Keratinocyte (primary cell): ENCODE measurements around the gene MXRA8. TPM values are rescaled to one million over a fixed set of nuclear protein-coding genes. Genes with fewer than 3 reads are reported as not detected.

Experiments used
- DNase-seq: peaks from one replicate; pipeline ENCODE4 v3.0.0-alpha.2; 2011; ENCODE audit warnings: low read depth, missing footprints, low spot score
- FAIRE-seq: peaks from 2 replicates; lab custom pipeline; 2011; peaks lifted over from hg19 to GRCh38; lab: Jason Lieb, UNC
- H2AFZ ChIP-seq: 2 replicates; pipeline ENCODE4 v1.6.0; 2012; ENCODE audit warnings: low read length, control low read depth, inconsistent platforms; ENCODE audit not compliant: control insufficient read depth
- H3K27ac ChIP-seq: 2 replicates; pipeline ENCODE4 v1.5.1; 2011; ENCODE audit warnings: low read length; ENCODE audit not compliant: control insufficient read depth, insufficient read depth
- H3K27me3 ChIP-seq: 3 replicates; pipeline ENCODE4 v1.6.0; 2011; ENCODE audit warnings: low read length; ENCODE audit not compliant: control insufficient read depth, insufficient read depth; ENCODE audit errors: extremely low read depth
- H3K36me3 ChIP-seq, 2 experiments: 2 replicates in 1 of 2; 3 replicates in 1 of 2; pipeline ENCODE4 v1.5.1; 2011; ENCODE audit warnings: low read length in 2 of 2, mild to moderate bottlenecking in 1 of 2; ENCODE audit not compliant: control insufficient read depth in 2 of 2, insufficient read depth in 2 of 2; ENCODE audit errors: extremely low read depth in 1 of 2
- H3K4me1 ChIP-seq: 3 replicates; pipeline ENCODE4 v1.5.1; 2011; ENCODE audit warnings: low read length; ENCODE audit not compliant: control insufficient read depth, insufficient read depth; ENCODE audit errors: extremely low read depth
- H3K4me2 ChIP-seq: 3 replicates; pipeline ENCODE4 v1.6.0; 2011; ENCODE audit warnings: low read depth, low read length; ENCODE audit not compliant: control insufficient read depth, insufficient read depth; ENCODE audit errors: extremely low read depth
- H3K4me3 ChIP-seq, 3 experiments: fragments of 200-600 bp in 1 of 3; sonication (generic) in 1 of 3; 2 replicates in 2 of 3; 3 replicates in 1 of 3; pipeline ENCODE4 v1.5.1; 2011 to 2016; ENCODE audit warnings: low read length in 3 of 3, mild to moderate bottlenecking in 3 of 3, control low read depth in 2 of 3, inconsistent platforms in 1 of 3, low read depth in 1 of 3, mixed read lengths in 1 of 3, mixed run types in 1 of 3, moderate library complexity in 1 of 3; ENCODE audit not compliant: control insufficient read depth in 2 of 3, insufficient read depth in 2 of 3; ENCODE audit errors: extremely low read depth in 1 of 3
- H3K79me2 ChIP-seq: 2 replicates; pipeline ENCODE4 v1.6.0; 2012; ENCODE audit warnings: low read length; ENCODE audit not compliant: control insufficient read depth, insufficient read depth
- H3K9ac ChIP-seq: 3 replicates; pipeline ENCODE4 v1.6.0; 2011; ENCODE audit warnings: low read length; ENCODE audit not compliant: control insufficient read depth, insufficient read depth; ENCODE audit errors: extremely low read depth
- H3K9me1 ChIP-seq: 3 replicates; pipeline ENCODE4 v1.6.0; 2011; ENCODE audit warnings: low read length; ENCODE audit not compliant: control insufficient read depth, insufficient read depth; ENCODE audit errors: extremely low read depth
- H3K9me3 ChIP-seq: 2 replicates; pipeline ENCODE4 v1.5.1; 2012; ENCODE audit warnings: low read depth, low read length; ENCODE audit not compliant: control insufficient read depth
- H4K20me1 ChIP-seq: 3 replicates; pipeline ENCODE4 v1.6.0; 2011; ENCODE audit warnings: low read length; ENCODE audit not compliant: control insufficient read depth, insufficient read depth; ENCODE audit errors: extremely low read depth
- CTCF ChIP-seq, 3 experiments: IDR thresholded peaks in 1 of 3; conservative IDR thresholded peaks in 1 of 3; optimal IDR thresholded peaks in 1 of 3; 2 replicates in 2 of 3; 3 replicates in 1 of 3; pipeline versions ENCODE3 to v1.5.1; 2011; ENCODE audit warnings: low read length in 3 of 3, mild to moderate bottlenecking in 3 of 3, moderate library complexity in 2 of 3, control low read depth in 1 of 3, inconsistent platforms in 1 of 3; ENCODE audit not compliant: insufficient read depth in 2 of 3; ENCODE audit errors: extremely low read depth in 1 of 3
- EZH2 ChIP-seq: IDR thresholded peaks from one replicate; pipeline ENCODE4 v1.6.1; 2012; ENCODE audit warnings: inconsistent platforms, mild to moderate bottlenecking, low read length, moderate library complexity
- dilution Hi-C: fragments of 300-500 bp; cut with MboI; formaldehyde crosslinking; loops from one replicate; pipeline ENCODE4 v1.7.0; 2020; ENCODE audit warnings: low sequenced_read_pairs; ENCODE audit not compliant: extremely low pct_ligation_motif_present
- polyA plus RNA-seq, 5 experiments: library from polyadenylated mRNA; depleted of rRNA in 3 of 5; stranded (reverse) in 3 of 5; stranded (forward) in 1 of 5; unstranded in 1 of 5; fragments of >200 nt; gene quantifications; 1 replicate in 1 of 5; 2 replicates in 3 of 5; 3 replicates in 1 of 5; pipeline versions ENCODE4 v1.2.1 to v1.2.3, GENCODE V29; 2011 to 2012; ENCODE audit warnings: missing spikeins in 2 of 5, low read depth in 1 of 5, low replicate concordance in 1 of 5

The MXRA8 gene
- polyA plus RNA-seq, 1 donor (not counting 4 experiments of a cell fraction or from before 2014, with no cell fraction given), result not detected

GRCh38 chr1:1356166-1356795, 2.1 kb downstream of the MXRA8 start:
- no peaks in the 10 kb centered on the region for H3K9me3 ChIP-seq
- dilution Hi-C loops, result no loop called here
- H3K9me1 ChIP-seq, result no peaks in the 10 kb centered on the region
- no peak overlapping the region for H3K4me3 ChIP-seq
- no peaks in the 10 kb centered on the region for H3K36me3 ChIP-seq
- peaks cover 8% of the 10 kb centered on the region for H3K27me3 ChIP-seq
- no peak overlapping the region for H2AFZ ChIP-seq
- peaks cover 25% of the 10 kb centered on the region for H3K4me1 ChIP-seq
- FAIRE-seq (no peak), DNase-seq (no peak)
- no peaks in the 10 kb centered on the region for H3K79me2 ChIP-seq
- H4K20me1 ChIP-seq, result no peaks in the 10 kb centered on the region
- no peak for TF ChIP-seq EZH2
- no peak for TF ChIP-seq CTCF (optimal IDR thresholded peaks at IDR 0.05 in 1 of 3, IDR thresholded peaks at IDR 0.05 in 1 of 3, conservative IDR thresholded peaks at IDR 0.05 in 1 of 3; ENCODE audit: extremely low read depth in 1 of 3, insufficient read depth in 2 of 3, low read length in 3 of 3)
- H3K4me2 ChIP-seq, result no peak overlapping the region
- H3K27ac ChIP-seq, result no peak overlapping the region
- no peak overlapping the region for H3K9ac ChIP-seq

- H3K9ac ChIP-seq, result no peak overlapping the region
- no peaks in the 10 kb centered on the region for H3K9me3 ChIP-seq
- dilution Hi-C loops, result no loop called here
- H3K79me2 ChIP-seq, result no peaks in the 10 kb centered on the region
- H3K4me3 ChIP-seq, result no peak overlapping the region
- H3K4me2 ChIP-seq, result no peak overlapping the region
- FAIRE-seq (no peak), DNase-seq (no peak)
- peaks cover 8% of the 10 kb centered on the region for H3K27me3 ChIP-seq
- H3K27ac ChIP-seq, result no peak overlapping the region
- TF ChIP-seq EZH2 (no peak), CTCF (optimal IDR thresholded peaks at IDR 0.05 in 1 of 3, IDR thresholded peaks at IDR 0.05 in 1 of 3, conservative IDR thresholded peaks at IDR 0.05 in 1 of 3; ENCODE audit: extremely low read depth in 1 of 3, insufficient read depth in 2 of 3, low read length in 3 of 3) (no peak)
- H3K4me1 ChIP-seq, result peaks cover 18% of the 10 kb centered on the region
- H3K36me3 ChIP-seq, result no peaks in the 10 kb centered on the region
- no peaks in the 10 kb centered on the region for H4K20me1 ChIP-seq
- no peak overlapping the region for H2AFZ ChIP-seq
- no peaks in the 10 kb centered on the region for H3K9me1 ChIP-seq
These were observed 2.9 kb downstream of the MXRA8 start for GRCh38 chr1:1355416-1355815.
